ENCODE results near the gene RAB3C. TPM values are rescaled to one million over a fixed set of nuclear protein-coding genes. Genes with fewer than 3 reads are reported as not detected.

RAB3C gene
- polyA plus RNA-seq, 1 donor (not counting 4 experiments of a cell fraction or from before 2014, with no cell fraction given), result not detected

- Histone ChIP-seq H3K4me2 (ENCODE audit: control insufficient read depth, extremely low read depth, insufficient read depth, low read depth, low read length) (no peak overlapping the region), H3K9ac (ENCODE audit: control insufficient read depth, extremely low read depth, insufficient read depth, low read length) (no peak overlapping the region), H3K36me3 (ENCODE audit: control insufficient read depth in 2 of 2, extremely low read depth in 1 of 2, insufficient read depth in 2 of 2, low read length in 2 of 2) (no peaks in the 10 kb centered on the region), H3K27me3 (ENCODE audit: control insufficient read depth, extremely low read depth, insufficient read depth, low read length) (no peaks in the 10 kb centered on the region), H3K4me1 (ENCODE audit: control insufficient read depth, extremely low read depth, insufficient read depth, low read length) (no peaks in the 10 kb centered on the region), H4K20me1 (ENCODE audit: control insufficient read depth, extremely low read depth, insufficient read depth, low read length) (no peaks in the 10 kb centered on the region), H3K79me2 (ENCODE audit: control insufficient read depth, insufficient read depth, low read length) (no peaks in the 10 kb centered on the region), H3K9me1 (ENCODE audit: control insufficient read depth, extremely low read depth, insufficient read depth, low read length) (no peaks in the 10 kb centered on the region), H3K4me3 (ENCODE audit: control insufficient read depth in 2 of 3, extremely low read depth in 1 of 3, insufficient read depth in 2 of 3, low read depth in 1 of 3, low read length in 3 of 3) (no peak overlapping the region), H2AFZ (ENCODE audit: control insufficient read depth, low read length) (no peak overlapping the region), H3K27ac (ENCODE audit: control insufficient read depth, insufficient read depth, low read length) (no peak overlapping the region), H3K9me3 (ENCODE audit: control insufficient read depth, low read depth, low read length) (no peaks in the 10 kb centered on the region)
- no peak for FAIRE-seq
- dilution Hi-C loops (cut with MboI; ENCODE audit: extremely low pct_ligation_motif_present, low sequenced_read_pairs), result no loop called here
- DNase-seq (ENCODE audit: low read depth, low spot score), result no peak
- TF ChIP-seq CTCF (optimal IDR thresholded peaks at IDR 0.05 in 1 of 3, IDR thresholded peaks at IDR 0.05 in 1 of 3, conservative IDR thresholded peaks at IDR 0.05 in 1 of 3; ENCODE audit: extremely low read depth in 1 of 3, insufficient read depth in 2 of 3, low read length in 3 of 3) (no peak), EZH2 (IDR thresholded peaks at IDR 0.05; ENCODE audit: low read length) (no peak)
Measured at GRCh38 chr5:58674711-58675110, 91.8 kb downstream of the RAB3C start.

- no peaks in the 10 kb centered on the region for H3K9me1 ChIP-seq (ENCODE audit: control insufficient read depth, extremely low read depth, insufficient read depth, low read length)
- H3K4me3 ChIP-seq (ENCODE audit: control insufficient read depth in 2 of 3, extremely low read depth in 1 of 3, insufficient read depth in 2 of 3, low read depth in 1 of 3, low read length in 3 of 3), result no peak overlapping the region
- H3K36me3 ChIP-seq (ENCODE audit: control insufficient read depth in 2 of 2, extremely low read depth in 1 of 2, insufficient read depth in 2 of 2, low read length in 2 of 2), result no peaks in the 10 kb centered on the region
- dilution Hi-C loops (cut with MboI; ENCODE audit: extremely low pct_ligation_motif_present, low sequenced_read_pairs), result no loop called here
- no peak for DNase-seq (ENCODE audit: low read depth, low spot score)
- no peaks in the 10 kb centered on the region for H3K4me1 ChIP-seq (ENCODE audit: control insufficient read depth, extremely low read depth, insufficient read depth, low read length)
- H3K4me2 ChIP-seq (ENCODE audit: control insufficient read depth, extremely low read depth, insufficient read depth, low read depth, low read length), result no peak overlapping the region
- H4K20me1 ChIP-seq (ENCODE audit: control insufficient read depth, extremely low read depth, insufficient read depth, low read length), result no peaks in the 10 kb centered on the region
- FAIRE-seq, result no peak
- H3K9me3 ChIP-seq (ENCODE audit: control insufficient read depth, low read depth, low read length), result no peaks in the 10 kb centered on the region
- H3K9ac ChIP-seq (ENCODE audit: control insufficient read depth, extremely low read depth, insufficient read depth, low read length), result no peak overlapping the region
- no peak for TF ChIP-seq EZH2 (IDR thresholded peaks at IDR 0.05; ENCODE audit: low read length)
- TF ChIP-seq CTCF (optimal IDR thresholded peaks at IDR 0.05 in 1 of 3, IDR thresholded peaks at IDR 0.05 in 1 of 3, conservative IDR thresholded peaks at IDR 0.05 in 1 of 3; ENCODE audit: extremely low read depth in 1 of 3, insufficient read depth in 2 of 3, low read length in 3 of 3), result no peak
- H3K27ac ChIP-seq (ENCODE audit: control insufficient read depth, insufficient read depth, low read length), result no peak overlapping the region
- H3K79me2 ChIP-seq (ENCODE audit: control insufficient read depth, insufficient read depth, low read length), result no peaks in the 10 kb centered on the region
- H3K27me3 ChIP-seq (ENCODE audit: control insufficient read depth, extremely low read depth, insufficient read depth, low read length), result no peaks in the 10 kb centered on the region
- no peak overlapping the region for H2AFZ ChIP-seq (ENCODE audit: control insufficient read depth, low read length)
Measured at GRCh38 chr5:58675341-58675740, 92.5 kb downstream of the RAB3C start.
